B cell (primary cell): ENCODE results near the gene NOTCH3. TPM values are rescaled to one million over a fixed set of nuclear protein-coding genes. Genes with fewer than 3 reads are reported as not detected.

ENCODE experiments used
- ATAC-seq: fragments of 200-7000 bp; cut with Tn5 transposase; one replicate; pipeline ENCODE4 v1.10.0; 2021; ENCODE audit warnings: low read depth, mild to moderate bottlenecking, moderate number of reproducible peaks, moderate library complexity
- CTCF ChIA-PET: fragments of 350-600 bp; sonication (Branson Sonifier 250); formaldehyde crosslinking; loops from one replicate; lab custom pipeline; 2021; ENCODE audit warnings: antibody characterized with exemption, inconsistent platforms; lab: Charles Lee
- POLR2A ChIA-PET: fragments of 350-600 bp; sonication (Branson Sonifier 250); formaldehyde crosslinking; loops from one replicate; lab custom pipeline; 2021; ENCODE audit warnings: antibody characterized with exemption; lab: Charles Lee
- DNase-seq: peaks from one replicate; pipeline ENCODE4 v3.0.0; 2013
- H2AFZ ChIP-seq: 2 replicates; pipeline ENCODE4 v1.6.1; 2012; ENCODE audit warnings: mild to moderate bottlenecking, low read depth, low read length; ENCODE audit not compliant: insufficient read depth, poor library complexity, severe bottlenecking
- H3K27ac ChIP-seq, 2 donors: 1 replicate in 1 of 2; 2 replicates in 1 of 2; pipeline ENCODE4 v1.5.1; 2012 to 2013; ENCODE audit warnings: low read length in 2 of 2, mild to moderate bottlenecking in 2 of 2, moderate library complexity in 1 of 2
- H3K27me3 ChIP-seq, 4 experiments: fragments of 200-600 bp in 1 of 4; sonication (generic) in 1 of 4; replicated peaks in 1 of 4; 1 replicate in 2 of 4; 2 replicates in 2 of 4; pipeline versions ENCODE4 v1.6.1 to v1.7.0; 2013 to 2016; ENCODE audit warnings: low read length in 3 of 4, mild to moderate bottlenecking in 2 of 4, mixed read lengths in 1 of 4, moderate library complexity in 1 of 4; ENCODE audit not compliant: insufficient read depth in 4 of 4, control insufficient read depth in 3 of 4; ENCODE audit errors: control extremely low read depth in 1 of 4
- H3K36me3 ChIP-seq, 2 experiments: replicated peaks in 1 of 2; 1 replicate in 1 of 2; 2 replicates in 1 of 2; pipeline versions ENCODE4 v1.6.1 to v1.7.1; 2013; ENCODE audit warnings: low read length in 1 of 2; ENCODE audit not compliant: insufficient read depth in 2 of 2, control insufficient read depth in 1 of 2; ENCODE audit errors: control extremely low read depth in 1 of 2, extremely low read depth in 1 of 2
- H3K4me1 ChIP-seq, 2 donors: fragments of 200-600 bp in 1 of 2; sonication (generic) in 1 of 2; 1 replicate in 1 of 2; 2 replicates in 1 of 2; pipeline versions ENCODE4 v1.5.1 to v1.6.1; 2013 to 2017; ENCODE audit warnings: low read length in 2 of 2; ENCODE audit not compliant: control insufficient read depth in 2 of 2, insufficient read depth in 2 of 2
- H3K4me2 ChIP-seq: replicated peaks from 2 replicates; pipeline ENCODE3; 2012; ENCODE audit warnings: mild to moderate bottlenecking, low read depth, low read length; ENCODE audit not compliant: poor library complexity, severe bottlenecking
- H3K4me3 ChIP-seq, 5 experiments: fragments of 200-600 bp in 1 of 5; sonication (generic) in 1 of 5; 1 replicate in 3 of 5; 2 replicates in 2 of 5; pipeline versions ENCODE4 v1.5.1 to v1.7.0; 2011 to 2016; ENCODE audit warnings: low read length in 4 of 5, mild to moderate bottlenecking in 4 of 5, low read depth in 2 of 5, control low read depth in 1 of 5, moderate library complexity in 1 of 5; ENCODE audit not compliant: insufficient read depth in 1 of 5; ENCODE audit errors: control extremely low read depth in 1 of 5, extremely low read depth in 1 of 5
- H3K79me2 ChIP-seq: fragments of 200-600 bp; sonication (generic); one replicate; pipeline ENCODE4 v1.6.0; 2016; ENCODE audit warnings: low read length; ENCODE audit not compliant: control insufficient read depth, insufficient read depth
- H3K9ac ChIP-seq: fragments of 200-600 bp; sonication (generic); 2 replicates; pipeline ENCODE4 v1.6.1; 2017; ENCODE audit warnings: mild to moderate bottlenecking, low read length, moderate library complexity
- H3K9me3 ChIP-seq, 3 donors: one replicate each; pipeline versions ENCODE4 v1.6.1 to v1.7.1; 2013; ENCODE audit warnings: low read length in 2 of 3; ENCODE audit not compliant: control insufficient read depth in 2 of 3, insufficient read depth in 1 of 3; ENCODE audit errors: control extremely low read depth in 1 of 3
- H4K20me1 ChIP-seq: 2 replicates; pipeline ENCODE4 v1.6.0; 2012; ENCODE audit warnings: mild to moderate bottlenecking, low read length; ENCODE audit not compliant: insufficient read depth, control insufficient read depth, poor library complexity, severe bottlenecking
- H3K27ac Mint-ChIP-seq: one replicate; pipeline ENCODE4 v1.8.0; 2021; ENCODE audit warnings: mixed read lengths
- H3K27me3 Mint-ChIP-seq: one replicate; pipeline ENCODE4 v1.8.0; 2021; ENCODE audit warnings: mixed read lengths
- H3K4me1 Mint-ChIP-seq: one replicate; pipeline ENCODE4 v1.8.0; 2021; ENCODE audit warnings: mixed read lengths
- H3K4me3 Mint-ChIP-seq: one replicate; pipeline ENCODE4 v1.8.0; 2021; ENCODE audit warnings: mixed read lengths
- H3K9me3 Mint-ChIP-seq: one replicate; pipeline ENCODE4 v1.8.0; 2022; ENCODE audit warnings: mixed read lengths; ENCODE audit not compliant: insufficient read depth
- CTCF ChIP-seq: fragments of 200-600 bp; IDR thresholded peaks from one replicate; pipeline ENCODE4 v1.8.0; 2022; ENCODE audit warnings: antibody characterized with exemption, mild to moderate bottlenecking
- EZH2 ChIP-seq: IDR thresholded peaks from 2 replicates; pipeline ENCODE4 v1.6.1; 2012; ENCODE audit warnings: borderline replicate concordance, low read depth, mild to moderate bottlenecking, moderate library complexity, low read length; ENCODE audit not compliant: insufficient read depth, poor library complexity, severe bottlenecking
- WGBS: methylation state at CpG from one replicate; pipeline ENCODE4 v1.1.5; 2013; ENCODE audit warnings: missing lambda C conversion rate; ENCODE audit not compliant: insufficient coverage; 5-methylcytosine and 5-hydroxymethylcytosine counted together
- intact Hi-C: fragments of 100-400 bp; cut with micrococcal nuclease; formaldehyde crosslinking; loops from one replicate; pipeline ENCODE4 v1.10.0; 2022
- polyA plus RNA-seq: library from polyadenylated mRNA; depleted of rRNA; stranded (reverse); fragments of >200 nt; gene quantifications from 2 replicates; pipeline ENCODE4 v1.2.3, GENCODE V29; 2012
- total RNA-seq, 2 donors: library from RNA; stranded (reverse); fragments of 120-200 nt in 1 of 2; gene quantifications; 1 replicate in 1 of 2; 2 replicates in 1 of 2; pipeline versions ENCODE4 v1.2.3 to v1.2.4, GENCODE V29; 2013 to 2022

NOTCH3 gene
- total and polyA plus RNA-seq, 2 donors (not counting 1 experiment from before 2014, with no cell fraction given): 0.01 to 0.05 TPM

- ATAC-seq: no peak
Measured at GRCh38 chr19:15111758-15112157, 89.0 kb downstream of the NOTCH3 start.

GRCh38 chr19:15110418-15110815 is 90.4 kb downstream of the NOTCH3 start:
- peaks cover 13% of the 10 kb centered on the region in 2 donors for H3K4me1 ChIP-seq
- H3K27ac Mint-ChIP-seq: no peak overlapping the region
- DNase-seq: no peak

More at GRCh38 chr19:15111758-15112157, 89.0 kb downstream of the NOTCH3 start:
- H3K79me2 ChIP-seq: no peaks in the 10 kb centered on the region
- Mint-ChIP-seq H3K9me3 (no peaks in the 10 kb centered on the region), H3K27ac (no peak overlapping the region), H3K4me3 (no peak overlapping the region), H3K4me1 (peaks cover 8% of the 10 kb centered on the region), H3K27me3 (peaks cover 13% of the 10 kb centered on the region)
- ChIA-PET POLR2A (no interaction called here), CTCF (interaction anchor here (1.2 kb wide), 1 partner anchor 10 kb away, joined by 5 read pairs; no protein-coding TSS in a partner anchor)
- H3K4me3 ChIP-seq: no peak overlapping the region
- WGBS: 100% methylated on average over 1 of the region's 1 CpG
- H3K4me2 ChIP-seq: no peak overlapping the region
- H2AFZ ChIP-seq: no peak overlapping the region
- peaks cover 0 to 9% (median 0%) of the 10 kb centered on the region in 3 donors for H3K9me3 ChIP-seq
- H3K27me3 ChIP-seq: peaks cover 0 to 20% (median 10%) of the 10 kb centered on the region in 4 experiments
- intact Hi-C loops: no loop called here
- H3K9ac ChIP-seq: no peak overlapping the region
- no peaks in the 10 kb centered on the region for H4K20me1 ChIP-seq
- TF ChIP-seq EZH2: no peak
- no peak overlapping the region for H3K27ac ChIP-seq
- peaks cover 13% of the 10 kb centered on the region in 2 donors for H3K4me1 ChIP-seq
- peaks cover 0 to 8% of the 10 kb centered on the region in 2 experiments for H3K36me3 ChIP-seq
- no peak for DNase-seq

More at GRCh38 chr19:15110418-15110815, 90.4 kb downstream of the NOTCH3 start:
- Mint-ChIP-seq H3K4me3 (no peak overlapping the region), H3K9me3 (no peaks in the 10 kb centered on the region), H3K4me1 (peaks cover 13% of the 10 kb centered on the region), H3K27me3 (peaks cover 23% of the 10 kb centered on the region)
- no peak overlapping the region for H3K4me2 ChIP-seq
- no peaks in the 10 kb centered on the region for H3K79me2 ChIP-seq
- peaks cover 0 to 4% of the 10 kb centered on the region in 2 experiments for H3K36me3 ChIP-seq
- no peak for ATAC-seq
- H3K9ac ChIP-seq: no peak overlapping the region
- H3K4me3 ChIP-seq: no peak overlapping the region
- H4K20me1 ChIP-seq: no peaks in the 10 kb centered on the region
- intact Hi-C loops: no loop called here
- ChIA-PET POLR2A (no interaction called here), CTCF (interaction anchor here (1.2 kb wide), 1 partner anchor 9 kb away, joined by 5 read pairs; no protein-coding TSS in a partner anchor)
- H3K27me3 ChIP-seq: peaks cover 0 to 32% (median 18%) of the 10 kb centered on the region in 4 experiments
- no peak overlapping the region for H3K27ac ChIP-seq
- 98% methylated on average over 16 of the region's 17 CpGs for WGBS
- peaks cover 0 to 13% (median 0%) of the 10 kb centered on the region in 3 donors for H3K9me3 ChIP-seq
- no peak overlapping the region for H2AFZ ChIP-seq
- TF ChIP-seq EZH2 (no peak), CTCF (no peak)
